ENCODE data around the gene METTL22. TPM values are rescaled to one million over a fixed set of nuclear protein-coding genes. Genes with fewer than 3 reads are reported as not detected.
A peak's percentile ranks its signal among the peaks of the same experiment; 100 is the strongest.

The METTL22 gene
- total RNA-seq, 2 experiments from 2014 or later, result 25.7 to 27.6 TPM

GRCh38 chr16:8669481-8669880 lies 48.0 kb downstream of the METTL22 start:
- CTCF ChIA-PET, result no interaction called here
- no peaks in the 10 kb centered on the region for H3K9me3 Mint-ChIP-seq
- H3K27me3 Mint-ChIP-seq, result no peaks in the 10 kb centered on the region
- H3K27ac Mint-ChIP-seq, result no peak overlapping the region
- DNase-seq, result no peak
- H3K36me3 Mint-ChIP-seq (ENCODE audit: low read depth), result no peaks in the 10 kb centered on the region
- peaks cover 5% of the 10 kb centered on the region for H3K4me1 Mint-ChIP-seq
- no peak overlapping the region for H3K4me3 Mint-ChIP-seq
- POLR2A ChIA-PET, result no interaction called here

GRCh38 chr16:8670014-8670560 lies 48.6 kb downstream of the METTL22 start:
- ChIA-PET CTCF (no interaction called here), POLR2A (no interaction called here)
- H3K27me3 Mint-ChIP-seq, result no peaks in the 10 kb centered on the region

GRCh38 chr16:8673611-8674412 lies 52.3 kb downstream of the METTL22 start:
- no peaks in the 10 kb centered on the region for H3K9me3 Mint-ChIP-seq
- ChIA-PET CTCF (interaction anchor here (0.6 to 1.7 kb wide), 3 partner anchors 107 to 206 kb away, joined by 3 to 6 read pairs (median 5); no protein-coding TSS in a partner anchor), POLR2A (interaction anchor here (0.8 to 3.9 kb wide), 4 partner anchors 51 to 195 kb away, joined by 3 to 12 read pairs (median 3); partner anchors contain the start of gene CARHSP1)
- peaks cover 20% of the 10 kb centered on the region for H3K4me1 Mint-ChIP-seq
- no peak overlapping the region for H3K27ac Mint-ChIP-seq
- DNase-seq, result no peak
- no peaks in the 10 kb centered on the region for H3K27me3 Mint-ChIP-seq
- peak overlapping the region; percentile 76 for H3K4me3 Mint-ChIP-seq
- H3K36me3 Mint-ChIP-seq (ENCODE audit: low read depth), result no peaks in the 10 kb centered on the region

More at GRCh38 chr16:8670014-8670560, 48.6 kb downstream of the METTL22 start:
- Mint-ChIP-seq H3K9me3 (no peaks in the 10 kb centered on the region), H3K4me1 (peaks cover 9% of the 10 kb centered on the region), H3K4me3 (no peak overlapping the region), H3K27ac (no peak overlapping the region), H3K36me3 (ENCODE audit: low read depth) (no peaks in the 10 kb centered on the region)
- no peak for DNase-seq

- H3K9me3 Mint-ChIP-seq, result no peaks in the 10 kb centered on the region
- CTCF ChIA-PET, result interaction anchor here (1.4 kb wide), 1 partner anchor 108 kb away, joined by 5 read pairs; no protein-coding TSS in a partner anchor
- H3K4me1 Mint-ChIP-seq, result peaks cover 20% of the 10 kb centered on the region
- H3K27ac Mint-ChIP-seq, result peak within 1 kb of the TSS; percentile 26
- peak within 1 kb of the TSS; percentile 76 for H3K4me3 Mint-ChIP-seq
- H3K36me3 Mint-ChIP-seq (ENCODE audit: low read depth), result no peaks in the 10 kb centered on the region
- POLR2A ChIA-PET, result interaction anchor here (0.8 to 3.9 kb wide), 5 partner anchors 21 to 194 kb away, joined by 3 to 12 read pairs (median 3); partner anchors contain the start of gene CARHSP1
- H3K27me3 Mint-ChIP-seq, result no peaks in the 10 kb centered on the region
- DNase-seq, result peak; percentile 93
Observed at GRCh38 chr16:8674413-8675022, 53.0 kb downstream of the METTL22 start, which contains the start of gene ABAT. Gene ABAT (plus strand): TSS chr16:8674617. CDS start chr16:8735740, 61,123 bp downstream.

GRCh38 chr16:8675183-8676159 lies 54.0 kb downstream of the METTL22 start:
- DNase-seq, result peak; percentile 32
- Mint-ChIP-seq H3K36me3 (ENCODE audit: low read depth) (no peaks in the 10 kb centered on the region), H3K27ac (peak overlapping the region; percentile 26), H3K4me1 (peaks cover 24% of the 10 kb centered on the region), H3K9me3 (peaks cover 2% of the 10 kb centered on the region), H3K4me3 (peak overlapping the region; percentile 76), H3K27me3 (no peaks in the 10 kb centered on the region)
- ChIA-PET POLR2A (interaction anchor here (0.8 to 3.9 kb wide), 3 partner anchors 22 to 193 kb away, joined by 3 to 12 read pairs (median 3); partner anchors contain the start of gene CARHSP1), CTCF (no interaction called here)

GRCh38 chr16:8676160-8676547 lies 54.7 kb downstream of the METTL22 start:
- CTCF ChIA-PET, result no interaction called here
- Mint-ChIP-seq H3K4me1 (peaks cover 26% of the 10 kb centered on the region), H3K36me3 (ENCODE audit: low read depth) (no peaks in the 10 kb centered on the region), H3K27ac (no peak overlapping the region), H3K4me3 (peak overlapping the region; percentile 76), H3K27me3 (no peaks in the 10 kb centered on the region), H3K9me3 (peaks cover 2% of the 10 kb centered on the region)
- POLR2A ChIA-PET, result interaction anchor here (0.9 to 3.9 kb wide), 3 partner anchors 8 to 193 kb away, joined by 3 to 12 read pairs (median 3); partner anchors contain the start of gene CARHSP1
- no peak for DNase-seq

- POLR2A ChIA-PET, result interaction anchor here (0.6 to 3.9 kb wide), 3 partner anchors 9 to 192 kb away, joined by 3 to 12 read pairs (median 4); partner anchors contain the start of gene CARHSP1
- DNase-seq, result no peak
- CTCF ChIA-PET, result no interaction called here
- Mint-ChIP-seq H3K27ac (no peak overlapping the region), H3K27me3 (no peaks in the 10 kb centered on the region), H3K9me3 (peaks cover 2% of the 10 kb centered on the region), H3K36me3 (ENCODE audit: low read depth) (no peaks in the 10 kb centered on the region), H3K4me3 (no peak overlapping the region), H3K4me1 (peaks cover 26% of the 10 kb centered on the region)
Observed at GRCh38 chr16:8676737-8677375, 55.4 kb downstream of the METTL22 start.

- POLR2A ChIA-PET, result interaction anchor here (0.8 kb wide), 1 partner anchor 10 kb away, joined by 6 read pairs; no protein-coding TSS in a partner anchor
- H3K4me1 Mint-ChIP-seq, result peaks cover 26% of the 10 kb centered on the region
- H3K27ac Mint-ChIP-seq, result no peak overlapping the region
Observed at GRCh38 chr16:8677481-8677880, 56.0 kb downstream of the METTL22 start.

GRCh38 chr16:8678068-8678927 lies 56.8 kb downstream of the METTL22 start:
- ChIA-PET POLR2A (interaction anchor here (0.6 to 0.8 kb wide), 2 partner anchors 11 to 120 kb away, joined by 3 to 6 read pairs; no protein-coding TSS in a partner anchor), CTCF (interaction anchor here (0.6 kb wide), 1 partner anchor 179 kb away, joined by 5 read pairs; no protein-coding TSS in a partner anchor)
- no peak overlapping the region for H3K27ac Mint-ChIP-seq
- no peaks in the 10 kb centered on the region for H3K27me3 Mint-ChIP-seq
- H3K4me1 Mint-ChIP-seq, result peaks cover 26% of the 10 kb centered on the region
- DNase-seq, result no peak
- H3K9me3 Mint-ChIP-seq, result peaks cover 2% of the 10 kb centered on the region
- H3K36me3 Mint-ChIP-seq (ENCODE audit: low read depth), result no peaks in the 10 kb centered on the region
- H3K4me3 Mint-ChIP-seq, result no peak overlapping the region

More at GRCh38 chr16:8677481-8677880, 56.0 kb downstream of the METTL22 start:
- CTCF ChIA-PET, result interaction anchor here (0.6 kb wide), 1 partner anchor 180 kb away, joined by 5 read pairs; no protein-coding TSS in a partner anchor
- H3K27me3 Mint-ChIP-seq, result no peaks in the 10 kb centered on the region
- no peaks in the 10 kb centered on the region for H3K36me3 Mint-ChIP-seq (ENCODE audit: low read depth)
- no peak overlapping the region for H3K4me3 Mint-ChIP-seq
- peaks cover 2% of the 10 kb centered on the region for H3K9me3 Mint-ChIP-seq
- no peak for DNase-seq

GRCh38 chr16:8679151-8679550 lies 57.7 kb downstream of the METTL22 start:
- H3K4me3 Mint-ChIP-seq, result no peak overlapping the region
- ChIA-PET POLR2A (no interaction called here), CTCF (no interaction called here)
- no peak overlapping the region for H3K27ac Mint-ChIP-seq
- H3K27me3 Mint-ChIP-seq, result no peaks in the 10 kb centered on the region
- peaks cover 23% of the 10 kb centered on the region for H3K4me1 Mint-ChIP-seq
- peaks cover 2% of the 10 kb centered on the region for H3K9me3 Mint-ChIP-seq
- DNase-seq, result no peak
- H3K36me3 Mint-ChIP-seq (ENCODE audit: low read depth), result no peaks in the 10 kb centered on the region

Measured in activated CD4-positive, alpha-beta memory T cell treated with anti-CD3 and anti-CD28 coated beads, Interleukin-2, amount 10 ng/mL, durations not matched to agents 7 days and 5 days (primary cell).